ENCODE data around the gene ISCA1.
"Not testable (repeated sequence)": the region's sequence is repeated elsewhere in the genome, so short reads cannot be mapped to it uniquely, and the experiment has no call there.

ISCA1 gene

GRCh38 chr9:86282077-86282978 is at the start of gene ISCA1:
Gene ISCA1 (minus strand): TSS chr9:86282538. CDS start chr9:86282458, 80 bp downstream.
- peak; percentile 96 for DNase-seq (ENCODE audit: low spot score)

DNA sequence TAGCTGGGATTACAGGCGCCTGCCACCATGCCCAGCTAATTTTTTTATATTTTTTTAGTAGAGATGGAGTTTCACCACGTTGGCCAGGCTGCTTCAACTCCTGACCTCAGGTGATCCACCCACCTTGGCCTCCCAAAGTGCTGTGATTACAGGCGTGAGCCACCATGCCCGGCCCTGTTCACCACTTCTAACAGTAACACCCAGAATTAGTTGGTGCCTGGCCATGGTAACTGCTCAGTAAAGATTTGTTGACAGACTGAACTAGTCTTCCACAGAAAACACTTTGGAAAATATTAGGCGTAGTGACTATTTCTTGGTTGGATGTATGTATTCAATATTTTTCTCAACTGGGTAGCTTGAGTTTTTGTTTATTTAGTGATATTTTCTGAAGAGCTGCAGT is 47.8 kb upstream of the ISCA1 start:
- DNase-seq (ENCODE audit: low spot score) = no peak

- DNase-seq (ENCODE audit: low spot score) = no peak
These were observed 47.3 kb upstream of the ISCA1 start for GRCh38 chr9:86329649-86330048.

DNA sequence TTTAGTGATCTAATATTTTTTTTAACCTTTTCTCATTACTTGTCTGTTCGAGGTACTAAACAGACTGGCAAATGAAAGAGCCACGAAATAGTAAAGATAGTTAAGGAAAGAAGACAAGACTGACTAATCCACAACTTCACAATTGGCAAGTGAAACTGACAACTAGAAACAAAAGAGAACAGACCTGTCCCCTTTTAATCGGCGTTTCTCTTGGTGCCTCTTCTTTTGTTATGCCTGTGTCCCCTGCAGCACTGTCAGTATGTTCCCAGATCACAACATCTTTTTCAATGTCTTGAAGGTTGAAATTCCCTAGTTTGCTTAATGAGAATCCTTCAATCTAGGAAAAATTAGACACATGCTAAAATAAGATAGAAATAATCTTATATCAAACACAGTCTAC is 45.8 kb upstream of the ISCA1 start:
- DNase-seq (ENCODE audit: low spot score) = no peak

DNA sequence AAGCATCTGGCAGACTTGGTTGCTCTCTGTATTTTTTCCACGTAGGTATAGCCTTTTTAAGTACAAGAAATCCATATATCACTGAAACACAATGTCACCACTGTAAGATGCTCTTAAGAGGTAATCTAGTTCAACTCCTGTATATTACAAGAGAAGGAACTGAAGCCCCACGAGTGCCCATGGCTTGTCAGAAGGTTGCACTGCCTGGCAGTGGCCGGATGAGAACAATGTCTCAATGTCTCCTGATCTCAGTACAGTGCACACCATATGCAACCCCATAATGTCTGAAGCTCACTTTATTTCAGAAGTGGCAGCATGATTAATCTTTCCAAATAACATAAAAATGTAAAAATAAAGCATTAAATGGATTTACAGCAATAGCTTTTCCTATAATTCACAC is 44.2 kb upstream of the ISCA1 start:
- DNase-seq (ENCODE audit: low spot score) = no peak

GRCh38 chr9:86324901-86325300 is 42.6 kb upstream of the ISCA1 start:
- DNase-seq (ENCODE audit: low spot score) = no peak

DNA sequence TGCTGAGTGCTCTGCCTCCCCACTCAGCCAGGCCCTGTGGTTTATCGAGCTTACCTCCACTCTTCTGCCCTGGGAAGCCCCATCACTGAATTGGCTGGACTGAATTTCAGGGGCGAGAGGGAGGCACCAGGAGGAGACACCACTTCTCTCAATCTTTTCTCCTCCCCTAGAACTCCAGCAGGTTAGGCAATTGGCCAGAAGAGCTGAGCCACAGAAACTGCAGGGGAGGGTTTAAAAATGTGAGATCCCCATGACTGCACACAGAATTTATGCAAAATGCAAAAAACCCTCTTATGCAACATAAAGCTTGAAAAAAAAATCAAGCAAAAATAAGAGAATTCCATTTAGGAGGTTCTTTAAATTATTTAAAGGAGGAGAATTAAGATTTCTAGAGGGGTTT is 42.0 kb upstream of the ISCA1 start:
- DNase-seq (ENCODE audit: low spot score) = no peak

DNA sequence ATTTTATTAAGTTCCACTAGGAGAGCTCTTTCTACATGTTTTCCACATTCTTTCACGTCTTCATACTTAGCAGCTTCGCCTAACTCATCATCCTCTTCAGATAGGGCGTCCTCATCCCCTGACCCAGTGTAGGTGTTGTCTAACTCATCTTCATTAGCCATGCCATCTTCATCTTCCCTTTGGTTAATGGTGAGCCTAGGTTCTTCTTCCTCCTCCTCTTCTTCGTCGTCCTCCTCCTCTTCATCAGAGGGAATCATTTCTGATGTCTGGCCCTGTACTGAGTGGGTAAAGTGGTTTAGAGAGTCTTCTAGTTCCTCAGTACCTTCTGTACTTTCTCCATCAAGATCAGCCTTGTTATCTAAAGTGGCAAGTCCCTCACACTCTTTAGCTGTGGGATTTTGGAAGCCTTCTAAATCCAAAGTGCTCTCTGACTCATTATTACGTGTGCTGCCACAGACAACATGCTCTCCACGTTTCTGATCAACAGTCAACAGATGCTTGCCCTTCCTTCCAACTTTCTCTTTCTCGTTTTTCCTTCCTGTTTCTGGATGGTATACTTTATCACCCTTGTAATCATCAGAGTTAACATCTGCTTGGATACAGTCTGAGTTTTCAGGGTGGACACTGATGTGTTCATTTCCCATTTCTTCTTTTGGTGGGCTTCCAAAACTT is 40.8 kb upstream of the ISCA1 start:
- no peak for DNase-seq (ENCODE audit: low spot score)

GRCh38 chr9:86321373-86321772 is 39.0 kb upstream of the ISCA1 start:
- DNase-seq (ENCODE audit: low spot score) = peak; percentile 14

GRCh38 chr9:86318187-86318586 is 35.8 kb upstream of the ISCA1 start:
- DNase-seq (ENCODE audit: low spot score) = no peak

DNA sequence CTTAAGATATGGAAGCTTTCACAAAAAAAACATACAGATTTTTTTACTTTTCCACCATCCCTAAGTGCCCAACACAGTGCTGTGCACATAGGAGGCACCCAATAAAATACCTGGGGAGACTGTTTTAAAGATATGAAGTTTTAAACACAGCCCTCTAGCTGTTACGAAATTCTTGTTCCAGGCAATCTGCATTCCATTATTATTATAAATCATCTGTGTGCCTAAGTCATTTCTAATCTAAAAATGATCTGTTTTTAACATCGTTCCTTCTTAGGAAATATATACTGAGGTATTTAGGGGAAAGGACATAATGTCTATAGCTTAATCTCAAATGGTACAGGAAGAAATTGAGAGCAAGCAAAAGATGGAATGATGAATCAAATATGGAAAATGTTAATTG is 32.7 kb upstream of the ISCA1 start:
- no peak for DNase-seq (ENCODE audit: low spot score)

- not testable (repeated sequence) for DNase-seq (ENCODE audit: low spot score)
These were observed 30.6 kb upstream of the ISCA1 start for GRCh38 chr9:86312959-86313358.

GRCh38 chr9:86308687-86309086 is 26.3 kb upstream of the ISCA1 start:
- no peak for DNase-seq (ENCODE audit: low spot score)

DNA sequence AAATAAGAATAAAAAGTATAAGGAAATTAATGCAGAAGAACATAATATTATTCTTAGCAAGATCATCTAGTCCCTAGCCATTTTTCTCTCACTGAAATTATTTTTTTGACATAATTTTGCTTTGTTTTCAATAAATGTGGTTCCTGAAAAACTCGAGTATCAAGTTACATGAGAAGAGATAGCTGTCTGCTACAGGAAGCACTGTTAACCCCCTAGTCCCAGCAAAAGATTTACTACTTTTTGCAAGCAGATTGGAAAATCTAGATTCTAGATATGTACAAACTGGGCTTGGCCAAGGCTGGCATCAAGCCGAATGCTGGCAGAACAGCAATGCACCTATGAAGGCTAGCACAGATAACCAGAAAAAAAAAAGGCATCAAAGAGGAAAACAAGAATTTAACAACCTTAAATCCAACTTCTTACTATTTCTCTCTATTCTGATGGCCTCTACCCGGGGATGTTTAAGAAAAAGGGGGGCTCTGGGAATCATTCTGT is 21.9 kb upstream of the ISCA1 start:
- no peak for DNase-seq (ENCODE audit: low spot score)

- no peak for DNase-seq (ENCODE audit: low spot score)
These were observed 21.1 kb upstream of the ISCA1 start for GRCh38 chr9:86303316-86303975.

- DNase-seq (ENCODE audit: low spot score) = no peak
These were observed 19.3 kb upstream of the ISCA1 start for GRCh38 chr9:86301686-86302085.

DNA sequence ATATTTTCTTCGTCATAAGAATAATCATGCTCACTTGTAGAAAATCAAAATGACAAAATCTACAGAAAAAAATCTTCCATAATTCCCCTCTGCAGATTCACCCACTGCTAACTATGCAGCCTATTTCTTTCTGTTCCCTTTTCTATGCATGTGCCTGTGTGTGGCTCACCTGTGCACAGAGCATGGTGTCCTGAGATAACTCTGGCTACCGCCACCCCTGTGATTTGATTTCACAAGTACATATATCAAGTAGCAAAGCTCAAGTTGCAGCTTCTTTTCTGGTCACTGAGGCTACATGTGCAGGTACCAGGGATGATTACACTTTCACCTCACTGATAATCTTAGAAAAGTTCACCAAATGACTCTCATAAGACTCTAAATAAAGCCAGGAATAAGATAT is 18.4 kb upstream of the ISCA1 start:
- no peak for DNase-seq (ENCODE audit: low spot score)

GRCh38 chr9:86298873-86299272 is 16.5 kb upstream of the ISCA1 start:
- no peak for DNase-seq (ENCODE audit: low spot score)

GRCh38 chr9:86290341-86290740 is 8.0 kb upstream of the ISCA1 start:
- DNase-seq (ENCODE audit: low spot score) = not testable (repeated sequence)

GRCh38 chr9:86288499-86289198 is 6.3 kb upstream of the ISCA1 start:
- no peak for DNase-seq (ENCODE audit: low spot score)

GRCh38 chr9:86287013-86287412 is 4.7 kb upstream of the ISCA1 start:
- peak; percentile 42 for DNase-seq (ENCODE audit: low spot score)

- DNase-seq (ENCODE audit: low spot score) = no peak
These were observed 3.9 kb upstream of the ISCA1 start for GRCh38 chr9:86286278-86286677.

All from RKO (cell line).